SK-N-SH treated with all-trans-retinoic acid at 6 μM for 48 hours (cell line): ENCODE results near the gene FBLN2.

Experiments
- ESRRG ChIP-seq: fragments of 250-450 bp; sonication (Bioruptor Pico); IDR thresholded peaks from 2 replicates; pipeline ENCODE4 v1.6.1; 2021; ENCODE audit warnings: mild to moderate bottlenecking
- ISL1 ChIP-seq: fragments of 250-450 bp; sonication (Bioruptor Pico); IDR thresholded peaks from 2 replicates; pipeline ENCODE4 v2.1.2; 2022; ENCODE audit warnings: mild to moderate bottlenecking, moderate library complexity

- TF ChIP-seq ESRRG (CRISPR knock-in tag): no peak
- no peak for TF ChIP-seq ISL1
Measured at GRCh38 chr3:13624671-13625125, 75.8 kb downstream of the FBLN2 start.
